GM18867 (cell line): ENCODE data around the gene BEND3.

Source experiments
- ATAC-seq: cut with Tn5 transposase; IDR thresholded peaks from one replicate; pipeline ENCODE4 v1.9.1; 2021; ENCODE audit warnings: mild to moderate bottlenecking, moderate library complexity; ENCODE audit not compliant: unreplicated experiment

BEND3 gene

GRCh38 chr6:107083921-107084320 lies 31.4 kb downstream of the BEND3 start:
- no peak for ATAC-seq

- peak; percentile 92 for ATAC-seq
Measured at GRCh38 chr6:107083047-107083768, 32.1 kb downstream of the BEND3 start.

- ATAC-seq: no peak
Measured at GRCh38 chr6:107082045-107082444, 33.3 kb downstream of the BEND3 start.

- ATAC-seq: no peak
Measured at GRCh38 chr6:107080036-107080435, 35.3 kb downstream of the BEND3 start.

- no peak for ATAC-seq
Measured at GRCh38 chr6:107079429-107079828, 35.9 kb downstream of the BEND3 start.

- ATAC-seq: no peak
Measured at GRCh38 chr6:107077710-107078109, 37.6 kb downstream of the BEND3 start.

- ATAC-seq: no peak
Measured at GRCh38 chr6:107075951-107076381, 39.3 kb downstream of the BEND3 start.

GRCh38 chr6:107070686-107071085 lies 44.6 kb downstream of the BEND3 start:
- no peak for ATAC-seq

- no peak for ATAC-seq
Measured at GRCh38 chr6:107069631-107070548, 45.4 kb downstream of the BEND3 start.

GRCh38 chr6:107068691-107069630 lies 46.4 kb downstream of the BEND3 start:
- ATAC-seq: no peak

- ATAC-seq: no peak
Measured at GRCh38 chr6:107066697-107067659, 48.3 kb downstream of the BEND3 start.

GRCh38 chr6:107064579-107065065 lies 50.7 kb downstream of the BEND3 start:
- ATAC-seq: no peak

GRCh38 chr6:107062691-107063090 lies 52.6 kb downstream of the BEND3 start:
- ATAC-seq: no peak

GRCh38 chr6:107061125-107062020 lies 53.9 kb downstream of the BEND3 start:
- peak; percentile 75 for ATAC-seq

GRCh38 chr6:107060704-107061103 lies 54.6 kb downstream of the BEND3 start:
- no peak for ATAC-seq

GRCh38 chr6:107059606-107060005 lies 55.7 kb downstream of the BEND3 start:
- ATAC-seq: no peak

- no peak for ATAC-seq
Measured at GRCh38 chr6:107057679-107058078, 57.6 kb downstream of the BEND3 start.

- no peak for ATAC-seq
Measured at GRCh38 chr6:107056796-107057195, 58.5 kb downstream of the BEND3 start.

GRCh38 chr6:107047807-107048206 lies 67.5 kb downstream of the BEND3 start:
- no peak for ATAC-seq
